Measurements from ENCODE around the gene PPM1N. TPM values are rescaled to one million over a fixed set of nuclear protein-coding genes. Genes with fewer than 3 reads are reported as not detected.

Gene PPM1N
- total and polyA plus RNA-seq, 12 donors: 0.33 to 3.7 (median 1.6) TPM; not detected in 2

DNA sequence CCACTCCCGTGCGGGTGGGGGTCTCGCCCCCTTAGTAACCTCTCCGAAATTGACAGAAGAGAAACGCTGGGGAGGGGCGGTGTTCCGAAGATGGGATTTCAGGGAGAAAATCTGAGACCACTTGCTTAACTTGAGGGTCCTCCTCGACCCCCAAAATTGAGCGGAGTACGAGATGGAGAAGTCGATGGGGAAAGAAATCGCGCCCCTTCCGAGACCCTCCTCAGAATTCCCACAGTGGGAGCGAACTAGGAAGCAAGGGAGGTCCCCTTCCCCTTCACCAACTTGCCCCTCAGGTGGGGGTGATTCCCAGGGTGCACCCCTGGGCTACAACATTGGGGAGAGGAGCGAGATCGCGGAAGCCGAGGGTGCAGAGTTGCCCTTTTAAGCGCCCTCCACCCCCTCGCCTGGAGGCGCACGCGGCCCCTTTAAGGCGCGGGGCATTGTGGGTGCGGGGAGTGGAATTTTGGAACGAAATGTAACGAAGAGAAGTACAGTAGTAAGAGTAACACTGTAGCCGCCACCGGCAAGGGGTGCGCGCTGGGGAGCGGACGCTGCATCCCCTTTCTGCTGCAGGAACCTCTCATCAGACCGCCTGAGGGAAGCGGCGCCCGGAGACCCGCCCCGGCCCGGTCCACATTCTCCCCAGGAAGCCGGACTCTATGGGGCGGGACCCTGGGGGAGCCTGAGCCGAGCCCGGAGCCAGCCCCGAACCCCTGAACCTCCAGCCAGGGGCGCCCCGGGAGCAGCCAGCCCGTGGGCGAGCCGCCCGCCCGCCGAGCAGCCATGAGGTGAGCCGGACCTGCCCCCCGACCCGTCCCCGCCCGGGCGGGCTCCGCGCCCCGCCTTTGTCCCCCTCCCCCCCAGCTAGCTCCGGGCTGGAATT lies 9.0 kb downstream of the PPM1N start, which contains the start of gene VASP:
TSS of gene VASP (plus strand) at position 491 of the 883 bp plus-strand sequence. CDS start at position 784, 293 bp downstream.
- WGBS, 4 donors: 0 to 1% (median 1%) methylated on average over 36 to 65 of the region's 65 CpGs
- DNase-seq: peak; percentile 88 to 93 (median 90)
- Histone ChIP-seq H3K36me3 (replicated peaks in 1 of 2) (no peaks in the 10 kb centered on the region), H3K4me3 (peak within 1 kb of the TSS; percentile 54 to 98 (median 78)), H3K4me1 (replicated peaks in 1 of 2) (peaks cover 15 to 38% of the 10 kb centered on the region in 2 donors), H3K9me3 (replicated peaks in 1 of 3) (no peaks in the 10 kb centered on the region), H3K27ac (peak within 1 kb of the TSS; percentile 52 to 95 (median 85)), H3K27me3 (no peaks in the 10 kb centered on the region)
- TF ChIP-seq POLR2A (IDR thresholded peaks at IDR 0.05): peak; percentile 95 to 98
- TF ChIP-seq, protein P1, sequence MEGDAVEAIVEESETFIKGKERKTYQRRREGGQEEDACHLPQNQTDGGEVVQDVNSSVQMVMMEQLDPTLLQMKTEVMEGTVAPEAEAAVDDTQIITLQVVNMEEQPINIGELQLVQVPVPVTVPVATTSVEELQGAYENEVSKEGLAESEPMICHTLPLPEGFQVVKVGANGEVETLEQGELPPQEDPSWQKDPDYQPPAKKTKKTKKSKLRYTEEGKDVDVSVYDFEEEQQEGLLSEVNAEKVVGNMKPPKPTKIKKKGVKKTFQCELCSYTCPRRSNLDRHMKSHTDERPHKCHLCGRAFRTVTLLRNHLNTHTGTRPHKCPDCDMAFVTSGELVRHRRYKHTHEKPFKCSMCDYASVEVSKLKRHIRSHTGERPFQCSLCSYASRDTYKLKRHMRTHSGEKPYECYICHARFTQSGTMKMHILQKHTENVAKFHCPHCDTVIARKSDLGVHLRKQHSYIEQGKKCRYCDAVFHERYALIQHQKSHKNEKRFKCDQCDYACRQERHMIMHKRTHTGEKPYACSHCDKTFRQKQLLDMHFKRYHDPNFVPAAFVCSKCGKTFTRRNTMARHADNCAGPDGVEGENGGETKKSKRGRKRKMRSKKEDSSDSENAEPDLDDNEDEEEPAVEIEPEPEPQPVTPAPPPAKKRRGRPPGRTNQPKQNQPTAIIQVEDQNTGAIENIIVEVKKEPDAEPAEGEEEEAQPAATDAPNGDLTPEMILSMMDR (IDR thresholded peaks at IDR 0.05): no peak
- intact Hi-C loops (cut with DNase I): no loop called here

DNA sequence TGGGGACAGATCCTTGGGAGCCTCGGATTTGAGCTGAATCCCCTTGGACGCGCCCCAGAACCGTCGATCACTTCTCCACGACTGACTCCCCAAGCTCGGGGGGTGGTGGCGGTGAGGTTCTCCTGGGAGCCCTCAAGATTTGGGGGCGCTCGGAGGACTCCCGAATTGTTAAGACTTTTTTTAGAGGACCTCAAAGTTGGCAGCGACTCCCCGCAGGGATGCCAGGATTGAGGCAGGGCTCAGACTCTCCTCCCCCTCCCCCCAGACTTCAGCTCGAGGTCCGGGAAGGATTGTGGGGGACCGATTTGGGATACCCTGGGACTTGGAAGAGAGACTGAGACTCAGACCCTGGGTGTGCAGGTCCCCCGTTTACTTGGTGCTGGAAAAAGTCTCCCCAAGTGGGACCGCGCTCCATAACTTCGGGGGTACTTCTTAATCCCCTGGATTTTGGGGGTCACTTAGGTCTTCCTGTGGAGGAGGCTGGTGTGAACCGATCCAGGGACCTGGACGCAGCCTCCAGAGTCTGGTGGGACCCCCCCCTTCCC lies 9.7 kb downstream of the PPM1N start:
- H3K27me3 ChIP-seq: no peaks in the 10 kb centered on the region
- DNase-seq: peak in 4 of 7 donors; percentile 47 to 61 (median 50)
- H3K4me3 ChIP-seq: peak overlapping the region; percentile 43 to 98 (median 78)
- intact Hi-C loops (cut with DNase I): no loop called here
- H3K4me1 ChIP-seq (replicated peaks in 1 of 2): peaks cover 15 to 38% of the 10 kb centered on the region in 2 donors
- TF ChIP-seq POLR2A (IDR thresholded peaks at IDR 0.05): no peak
- TF ChIP-seq, protein P1 (IDR thresholded peaks at IDR 0.05): no peak
- no peaks in the 10 kb centered on the region for H3K9me3 ChIP-seq (replicated peaks in 1 of 3)
- no peaks in the 10 kb centered on the region for H3K36me3 ChIP-seq (replicated peaks in 1 of 2)
- H3K27ac ChIP-seq: peak overlapping the region; percentile 37 to 95 (median 85)
- WGBS, 4 donors: 0 to 1% (median 0%) methylated on average over 1 to 22 of the region's 22 CpGs

DNA sequence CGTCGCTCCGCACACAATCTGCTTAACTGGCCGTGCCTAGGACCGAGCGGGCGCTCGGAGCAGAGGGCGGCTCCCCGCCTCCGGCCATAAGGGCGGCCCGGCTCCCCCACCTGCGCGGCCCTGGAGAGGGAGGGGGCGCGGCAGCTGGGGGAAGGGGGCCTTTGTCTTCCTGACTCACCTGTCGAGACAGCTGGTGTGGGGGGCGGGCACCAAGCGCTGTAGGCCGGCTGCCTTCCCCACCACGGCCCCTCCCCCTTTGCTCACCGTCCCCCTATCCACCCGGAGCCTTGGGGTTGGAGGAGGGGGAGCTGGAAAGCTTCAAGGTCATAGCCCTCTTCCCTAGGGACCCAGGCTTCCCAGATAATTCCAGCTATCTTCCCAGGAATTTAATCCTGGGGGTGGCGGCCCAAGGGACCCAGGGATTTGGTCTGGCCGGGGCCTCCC lies 10.2 kb downstream of the PPM1N start:
- Histone ChIP-seq H3K4me3 (peak overlapping the region; percentile 43 to 98 (median 78)), H3K27me3 (no peaks in the 10 kb centered on the region), H3K9me3 (replicated peaks in 1 of 3) (no peaks in the 10 kb centered on the region), H3K27ac (peak overlapping the region; percentile 31 to 95 (median 85)), H3K4me1 (replicated peaks in 1 of 2) (peaks cover 15 to 39% of the 10 kb centered on the region in 2 donors), H3K36me3 (replicated peaks in 1 of 2) (no peaks in the 10 kb centered on the region)
- TF ChIP-seq POLR2A (IDR thresholded peaks at IDR 0.05): no peak
- TF ChIP-seq, protein P1 (IDR thresholded peaks at IDR 0.05): no peak
- DNase-seq: peak in 4 of 7 donors; percentile 49 to 67 (median 60)
- intact Hi-C loops (cut with DNase I): no loop called here
- WGBS, 4 donors: 0 to 1% (median 0%) methylated on average over 2 to 23 of the region's 26 CpGs
